Neural cell (in vitro differentiated cells): ENCODE data around the gene DLGAP4. TPM values are rescaled to one million over a fixed set of nuclear protein-coding genes. Genes with fewer than 3 reads are reported as not detected.

ENCODE experiments used
- H2AFZ ChIP-seq: fragments of 200-600, 300-800 bp; sonication (generic), shearing (Covaris generic); 2 replicates; pipeline ENCODE4 v1.6.0; 2014; ENCODE audit warnings: low read depth, mild to moderate bottlenecking, antibody characterized with exemption, low read length, moderate library complexity
- H3F3A ChIP-seq: fragments of 200-600 bp; shearing (Covaris generic); 2 replicates; pipeline ENCODE4 v1.6.1; 2016; ENCODE audit warnings: mild to moderate bottlenecking, moderate library complexity, mixed read lengths, antibody characterized with exemption, low read length; ENCODE audit not compliant: insufficient read depth, poor library complexity, severe bottlenecking
- H3K27ac ChIP-seq: fragments of 200-600, 300-800 bp; sonication (generic), shearing (Covaris generic); 2 replicates; pipeline ENCODE4 v1.5.1; 2014; ENCODE audit warnings: mild to moderate bottlenecking, low read length, moderate library complexity
- H3K27me3 ChIP-seq: fragments of 300-800, 200-600 bp; sonication (generic), shearing (Covaris generic); 2 replicates; pipeline ENCODE4 v1.6.0; 2014; ENCODE audit warnings: mild to moderate bottlenecking, low read depth, low read length, moderate library complexity; ENCODE audit not compliant: insufficient read depth
- H3K36me3 ChIP-seq: fragments of 300-800, 200-600 bp; sonication (generic), shearing (Covaris generic); 2 replicates; pipeline ENCODE4 v1.5.1; 2014; ENCODE audit warnings: mild to moderate bottlenecking, antibody characterized with exemption, low read length, moderate library complexity; ENCODE audit not compliant: insufficient read depth
- H3K4me2 ChIP-seq: fragments of 300-800, 200-600 bp; sonication (generic), shearing (Covaris generic); 2 replicates; pipeline ENCODE4 v1.6.0; 2014; ENCODE audit warnings: mild to moderate bottlenecking, low read length
- H3K4me3 ChIP-seq: fragments of 300-800, 200-600 bp; sonication (generic), shearing (Covaris generic); 2 replicates; pipeline ENCODE4 v1.5.1; 2014; ENCODE audit warnings: mild to moderate bottlenecking, low read length, moderate library complexity
- H3K79me2 ChIP-seq: fragments of 200-600 bp; shearing (Covaris generic); replicated peaks from 2 replicates; pipeline ENCODE4 v1.6.0; 2014; ENCODE audit warnings: mild to moderate bottlenecking, low read length, moderate library complexity; ENCODE audit not compliant: insufficient read depth
- H3K9ac ChIP-seq: fragments of 300-800, 200-600 bp; sonication (generic), shearing (Covaris generic); 2 replicates; pipeline ENCODE4 v1.6.1; 2016; ENCODE audit warnings: mild to moderate bottlenecking, low read length, mixed read lengths
- H3K9me2 ChIP-seq: fragments of 200-600 bp; shearing (Covaris generic); 2 replicates; pipeline ENCODE4 v1.6.1; 2016; ENCODE audit warnings: mild to moderate bottlenecking, low read length, mixed read lengths; ENCODE audit not compliant: insufficient read depth
- H3K9me3 ChIP-seq: fragments of 200-600, 300-800 bp; sonication (generic), shearing (Covaris generic); 2 replicates; pipeline ENCODE4 v1.6.1; 2016; ENCODE audit warnings: mild to moderate bottlenecking, mixed run types, low read length, moderate library complexity, mixed read lengths
- H4K20me1 ChIP-seq: fragments of 200-600 bp; shearing (Covaris generic); 2 replicates; pipeline ENCODE4 v1.6.1; 2016; ENCODE audit warnings: mild to moderate bottlenecking, mixed run types; ENCODE audit not compliant: insufficient read depth
- CTCF ChIP-seq: fragments of 450-650 bp; IDR thresholded peaks from 2 replicates; pipeline ENCODE4 v1.5.1; 2014; ENCODE audit warnings: antibody characterized with exemption, mild to moderate bottlenecking, moderate library complexity; ENCODE audit not compliant: poor library complexity, severe bottlenecking
- EP300 ChIP-seq: fragments of 450-650 bp; conservative IDR thresholded peaks from 2 replicates; pipeline ENCODE4 v1.6.1; 2014; ENCODE audit warnings: antibody characterized with exemption, mild to moderate bottlenecking, moderate library complexity; ENCODE audit not compliant: poor library complexity, severe bottlenecking
- EZH2 ChIP-seq: fragments of 200-600, 300-800 bp; shearing (Covaris generic), sonication (generic); IDR thresholded peaks from 2 replicates; pipeline ENCODE4 v1.6.1; 2014; ENCODE audit warnings: antibody characterized with exemption, low read length, borderline replicate concordance, mild to moderate bottlenecking; ENCODE audit not compliant: insufficient read depth, poor library complexity, severe bottlenecking
- MXI1 ChIP-seq: fragments of 450-650 bp; conservative IDR thresholded peaks from 2 replicates; pipeline ENCODE4 v1.6.1; 2014; ENCODE audit warnings: antibody characterized with exemption, mild to moderate bottlenecking; ENCODE audit not compliant: poor library complexity, severe bottlenecking
- POLR2AphosphoS5 ChIP-seq: IDR thresholded peaks from 2 replicates; pipeline ENCODE4 v1.6.1; 2012
- RAD21 ChIP-seq: fragments of 450-650 bp; conservative IDR thresholded peaks from 2 replicates; pipeline ENCODE4 v1.6.1; 2014; ENCODE audit warnings: antibody characterized with exemption, mild to moderate bottlenecking, moderate library complexity
- REST ChIP-seq: IDR thresholded peaks from 2 replicates; pipeline ENCODE4 v1.6.1; 2012; ENCODE audit warnings: borderline replicate concordance
- SMC3 ChIP-seq: fragments of 450-650 bp; conservative IDR thresholded peaks from 2 replicates; pipeline ENCODE4 v1.6.1; 2014; ENCODE audit warnings: antibody characterized with exemption, mild to moderate bottlenecking, moderate library complexity; ENCODE audit not compliant: poor library complexity
- TAF1 ChIP-seq: IDR thresholded peaks from 2 replicates; pipeline ENCODE4 v1.6.1; 2012; ENCODE audit warnings: low read depth
- polyA plus RNA-seq: library from polyadenylated mRNA; depleted of rRNA; stranded (reverse); fragments of >200 nt; gene quantifications from 2 replicates; pipeline ENCODE4 v1.2.3, GENCODE V29; 2014

DLGAP4 gene
- polyA plus RNA-seq, 1 donor from 2014 or later = 31.2 TPM

DNA sequence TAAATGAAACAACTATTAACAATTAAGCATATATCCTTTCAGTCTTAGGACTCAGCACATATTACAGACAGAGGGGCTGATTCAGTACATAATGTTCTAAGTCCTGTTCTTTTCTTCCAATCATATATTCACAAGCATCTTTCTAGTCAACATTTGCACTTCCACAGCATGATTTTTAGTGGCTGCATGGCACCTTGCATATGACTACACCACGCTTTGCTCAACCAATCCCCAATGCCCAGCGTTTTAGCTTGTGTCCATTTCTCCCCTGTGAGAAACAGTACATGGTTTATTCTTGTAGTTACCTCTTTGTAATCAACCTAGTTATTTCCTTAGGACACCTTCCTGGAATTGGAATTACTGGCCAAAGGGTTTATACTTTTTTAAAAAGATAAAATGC lies 36.6 kb upstream of the DLGAP4 start:
- Histone ChIP-seq H3K79me2 (no peaks in the 10 kb centered on the region), H3K9ac (no peak overlapping the region), H3K27ac (no peak overlapping the region), H3K36me3 (no peaks in the 10 kb centered on the region), H3K4me3 (no peak overlapping the region), H2AFZ (no peak overlapping the region), H4K20me1 (no peaks in the 10 kb centered on the region), H3K4me2 (no peak overlapping the region), H3K9me3 (no peaks in the 10 kb centered on the region), H3K27me3 (no peaks in the 10 kb centered on the region), H3F3A (no peaks in the 10 kb centered on the region), H3K9me2 (no peaks in the 10 kb centered on the region)
- TF ChIP-seq CTCF = no peak
- no peak for TF ChIP-seq EZH2
- no peak for TF ChIP-seq POLR2AphosphoS5
- TF ChIP-seq SMC3 = no peak
- no peak for TF ChIP-seq EP300
- TF ChIP-seq MXI1 = no peak
- TF ChIP-seq TAF1 = no peak
- TF ChIP-seq REST = no peak
- no peak for TF ChIP-seq RAD21

DNA sequence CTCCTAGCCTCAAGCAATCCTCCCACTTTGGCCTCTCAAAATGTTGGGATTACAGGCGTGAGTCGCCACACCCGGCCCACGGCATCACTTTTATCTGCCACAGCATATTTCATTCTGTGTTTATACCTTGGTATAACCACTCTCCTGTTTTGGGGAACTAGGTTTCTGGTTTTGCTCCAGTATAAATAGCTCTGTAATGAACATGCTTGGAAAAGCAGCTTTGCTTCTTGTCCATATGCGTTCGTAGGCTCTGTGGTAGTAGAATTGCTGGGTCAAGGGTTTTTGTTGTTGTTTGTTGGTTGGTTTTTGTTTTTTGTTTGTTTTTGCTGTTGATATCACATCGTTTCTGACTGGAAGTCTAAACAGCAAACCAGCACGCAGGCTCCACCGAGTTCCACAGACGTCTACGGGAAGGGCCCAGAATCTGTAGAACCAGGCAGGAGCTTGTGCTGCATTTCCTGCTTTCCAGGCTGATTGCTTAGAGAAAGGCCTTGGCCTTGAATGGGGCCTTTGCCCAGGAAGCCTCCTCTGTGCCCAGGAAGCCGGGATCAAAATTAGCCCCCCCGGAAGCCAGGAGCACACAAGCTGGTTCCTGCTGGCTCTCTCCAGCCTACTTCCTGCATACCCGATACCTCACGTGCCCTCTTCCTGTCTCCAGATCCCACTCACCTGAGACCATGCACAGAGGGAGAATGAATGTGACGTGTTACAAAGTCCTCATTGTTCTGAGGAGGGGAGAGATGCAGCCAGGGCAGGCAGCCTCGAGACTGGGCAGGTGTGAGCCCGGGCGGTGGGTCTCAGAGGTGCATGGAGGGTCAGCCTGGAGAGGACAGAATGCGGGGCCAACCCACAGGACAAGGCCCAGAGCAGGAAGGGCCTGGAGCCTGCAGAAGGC lies 35.1 kb upstream of the DLGAP4 start:
- Histone ChIP-seq H3F3A (no peaks in the 10 kb centered on the region), H3K9me2 (no peaks in the 10 kb centered on the region), H3K36me3 (no peaks in the 10 kb centered on the region), H3K27ac (no peak overlapping the region), H4K20me1 (no peaks in the 10 kb centered on the region), H3K4me3 (no peak overlapping the region), H3K79me2 (no peaks in the 10 kb centered on the region), H3K4me2 (no peak overlapping the region), H3K27me3 (no peaks in the 10 kb centered on the region), H2AFZ (no peak overlapping the region), H3K9ac (no peak overlapping the region), H3K9me3 (no peaks in the 10 kb centered on the region)
- TF ChIP-seq POLR2AphosphoS5 = no peak
- no peak for TF ChIP-seq EP300
- no peak for TF ChIP-seq EZH2
- no peak for TF ChIP-seq TAF1
- TF ChIP-seq SMC3 = no peak
- no peak for TF ChIP-seq RAD21
